ENCODE measurements around the gene SCARB2.

SCARB2 gene

GRCh38 chr4:76226418-76226817 lies 12.8 kb upstream of the SCARB2 start:
- no peak for DNase-seq

- no peak for DNase-seq
Measured at GRCh38 chr4:76224171-76224570, 10.5 kb upstream of the SCARB2 start.

DNA sequence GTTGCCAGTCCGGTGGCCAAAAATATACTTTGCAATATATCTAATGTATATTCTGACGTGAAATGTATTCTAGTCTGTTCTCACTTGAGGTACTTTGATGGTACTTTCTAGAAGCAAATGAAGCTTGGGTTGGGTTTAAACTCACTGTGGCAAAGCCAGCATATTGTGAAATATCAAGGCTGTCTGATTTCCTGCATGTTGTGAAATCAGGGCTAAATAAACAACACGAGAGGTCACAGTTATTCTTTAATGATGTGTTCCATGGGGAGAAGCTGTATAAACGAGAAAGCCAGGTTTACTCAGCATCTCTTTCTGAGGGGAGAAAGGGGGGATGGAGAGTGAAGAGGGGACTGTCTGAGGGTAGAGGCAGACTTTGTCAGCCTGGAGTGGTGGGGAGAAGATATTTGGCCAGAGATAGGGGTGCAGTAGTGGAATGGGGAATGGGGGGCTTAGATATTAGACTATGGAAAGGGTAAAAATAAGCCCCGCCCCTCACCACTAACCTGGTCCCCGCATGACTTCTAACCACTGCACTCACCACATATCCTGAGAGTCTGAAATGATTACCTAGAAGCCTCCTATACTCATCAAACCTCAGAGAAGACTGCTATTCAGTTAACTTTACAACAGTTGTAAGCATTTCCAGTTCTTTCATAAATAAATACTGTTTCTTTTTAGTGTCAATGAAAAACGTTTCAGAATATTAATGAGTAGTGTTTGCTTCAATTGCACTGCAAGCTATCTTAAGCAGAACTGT lies 5.9 kb upstream of the SCARB2 start:
- no peak for DNase-seq

- no peak for DNase-seq
Measured at GRCh38 chr4:76216975-76217814, 3.6 kb upstream of the SCARB2 start.

DNA sequence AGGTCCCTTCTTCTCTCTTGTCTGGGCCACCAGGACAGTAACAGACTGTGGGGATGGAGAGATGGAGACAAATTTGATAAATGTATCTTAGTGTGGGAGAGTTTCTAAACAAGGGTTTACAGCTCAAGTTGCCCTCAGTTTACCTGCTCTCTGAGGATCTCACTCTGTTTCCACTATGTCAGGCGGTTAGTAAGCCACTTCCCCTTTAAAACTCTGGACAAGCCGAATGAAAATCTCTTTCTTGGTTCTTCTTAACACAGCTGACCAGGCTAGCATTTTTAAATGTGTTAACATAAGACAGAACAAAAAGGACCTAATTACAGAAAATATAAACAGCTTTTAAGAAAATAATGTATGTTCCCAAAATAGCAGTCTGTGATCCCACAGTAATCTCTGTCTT lies 2.9 kb upstream of the SCARB2 start:
- no peak for DNase-seq

GRCh38 chr4:76215077-76215476 lies 1.5 kb upstream of the SCARB2 start:
- DNase-seq = no peak

GRCh38 chr4:76214177-76214675 lies 602 bp upstream of the SCARB2 start:
- no peak for DNase-seq

- DNase-seq = peak in 3 of 4 experiments; percentile 5 to 14 (median 9)
Measured at GRCh38 chr4:76212851-76213414, 691 bp downstream of the SCARB2 start.

DNA sequence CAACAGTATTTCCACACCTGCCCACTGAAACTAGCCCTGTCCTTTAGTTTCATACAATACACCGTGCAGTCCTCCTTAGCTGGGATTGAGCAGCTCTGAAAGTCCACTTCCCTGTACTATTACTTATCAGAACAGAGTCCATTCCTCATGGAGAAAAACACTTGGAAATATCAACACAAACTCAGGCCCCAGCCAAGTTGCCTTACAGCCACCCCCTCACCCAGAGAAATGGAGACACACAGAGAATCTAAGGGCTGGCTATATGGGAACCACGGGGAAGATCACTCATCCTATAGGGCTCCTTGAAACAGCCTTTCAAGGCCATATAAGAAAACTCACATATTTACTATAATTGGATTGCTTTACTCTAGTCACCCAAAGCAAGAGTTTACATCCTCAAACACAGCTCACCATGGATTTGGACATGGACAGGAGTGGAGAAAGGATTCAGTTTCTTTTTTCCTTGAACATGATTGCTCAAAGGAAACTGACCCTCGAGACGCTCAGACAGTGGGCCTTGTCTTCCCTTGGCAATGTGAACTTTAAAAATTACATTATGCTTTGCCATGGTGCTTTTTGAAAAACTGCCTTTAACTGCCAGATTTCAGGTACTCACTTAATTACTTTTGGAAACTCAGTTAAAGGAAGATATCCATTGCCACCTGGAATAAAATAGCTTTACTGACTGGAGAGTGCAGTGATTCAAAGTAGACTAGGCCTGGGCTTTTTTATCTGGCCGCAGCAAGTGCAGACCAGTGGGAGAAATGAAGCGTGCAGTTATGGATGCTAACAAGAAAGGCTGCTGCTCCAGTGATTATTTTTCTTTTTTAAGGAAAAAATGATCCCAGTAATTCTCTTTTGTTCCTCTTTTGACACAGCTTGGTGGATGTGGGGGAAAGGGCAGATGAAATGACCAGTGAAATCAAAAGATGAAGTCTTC lies 1.6 kb downstream of the SCARB2 start:
- no peak for DNase-seq

DNA sequence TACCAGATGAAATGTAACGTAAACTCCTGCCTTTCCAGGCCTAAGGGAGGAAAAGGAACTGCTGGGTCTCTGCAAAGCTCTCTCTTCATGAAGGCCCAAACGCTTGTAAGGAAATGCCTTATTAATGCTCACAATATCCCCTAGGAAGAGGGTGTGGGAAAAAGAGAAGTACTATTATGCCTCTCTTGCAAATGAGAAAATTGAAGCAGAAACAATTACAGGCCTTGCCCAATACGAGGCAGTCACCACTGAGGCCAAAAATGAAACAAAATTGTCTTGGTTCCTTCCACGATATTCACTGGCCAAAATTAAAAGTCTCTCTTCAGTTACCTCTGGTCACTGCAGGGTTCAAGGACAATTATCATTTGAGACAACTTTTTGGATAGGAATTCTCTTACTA lies 3.2 kb downstream of the SCARB2 start:
- no peak for DNase-seq

DNA sequence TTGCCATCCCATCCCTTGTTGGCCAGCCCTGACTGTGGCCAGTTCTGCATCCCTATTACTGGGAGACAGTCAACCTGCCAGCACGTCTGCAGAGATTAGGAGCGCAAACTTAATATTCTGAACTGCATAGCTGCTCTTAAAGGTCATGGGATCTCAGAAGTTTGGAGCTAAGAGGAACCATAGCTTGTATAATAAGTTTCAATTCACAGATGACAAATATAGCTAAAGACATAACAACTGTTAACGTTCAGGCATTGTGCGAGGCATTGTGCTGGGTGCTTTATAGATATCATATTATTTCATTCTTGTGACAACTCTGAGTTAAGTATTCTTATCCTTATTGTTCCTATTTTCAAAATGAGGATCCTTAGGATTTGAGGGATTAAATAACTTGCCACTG lies 3.7 kb downstream of the SCARB2 start:
- no peak for DNase-seq

GRCh38 chr4:76208005-76208765 lies 5.4 kb downstream of the SCARB2 start:
- no peak for DNase-seq

- no peak for DNase-seq
Measured at GRCh38 chr4:76207549-76207948, 6.1 kb downstream of the SCARB2 start.

DNA sequence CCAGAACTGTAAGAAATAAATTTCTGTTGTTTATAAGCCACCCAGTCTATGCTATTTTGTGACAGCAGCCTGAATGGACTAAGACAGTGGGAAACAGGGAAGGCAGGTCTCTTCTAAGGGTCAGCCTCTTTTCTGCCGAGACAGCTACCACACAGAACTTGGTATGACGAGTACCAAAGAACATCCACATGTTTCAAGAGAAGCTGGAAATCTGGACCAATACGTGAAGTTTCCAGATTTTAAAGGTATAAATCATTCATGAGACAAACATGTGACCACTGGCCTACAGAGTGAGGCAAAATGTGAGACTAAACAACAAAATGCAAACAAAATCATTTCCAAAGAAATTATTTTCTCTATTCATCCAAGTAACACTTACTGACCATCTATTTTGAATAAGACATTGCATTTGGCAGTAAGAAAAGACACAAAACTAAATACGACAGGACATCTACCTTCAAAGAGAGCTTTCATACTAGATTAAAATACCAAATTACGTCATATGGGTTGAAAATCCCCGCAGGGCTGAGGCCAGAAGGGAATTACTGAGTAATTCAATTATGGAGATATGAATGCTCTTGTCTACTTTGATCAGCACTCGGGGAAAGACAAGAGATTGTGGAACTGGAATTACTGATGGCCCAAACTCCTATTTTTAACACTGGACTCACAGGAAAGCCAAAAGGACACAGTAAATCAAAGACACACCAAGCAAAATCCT lies 7.2 kb downstream of the SCARB2 start:
- DNase-seq = no peak

DNA sequence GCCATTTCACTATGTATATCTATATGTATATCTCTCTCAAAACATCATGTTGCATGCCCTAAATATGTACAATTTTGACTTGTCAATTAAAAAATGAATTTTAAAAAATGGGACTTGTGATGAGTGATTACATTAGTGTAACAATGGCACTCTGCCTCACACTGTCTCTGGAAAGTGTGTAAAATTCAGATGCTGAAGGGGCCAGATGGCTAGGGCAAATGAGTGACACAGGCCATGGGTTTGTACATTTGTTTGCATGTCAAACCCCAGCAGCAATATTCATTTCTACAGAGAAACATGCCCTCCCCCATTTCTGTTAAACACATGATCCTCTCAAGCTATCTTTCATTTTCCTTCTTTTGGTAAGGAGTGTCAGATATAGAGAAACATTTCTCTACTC lies 8.1 kb downstream of the SCARB2 start:
- DNase-seq = no peak

DNA sequence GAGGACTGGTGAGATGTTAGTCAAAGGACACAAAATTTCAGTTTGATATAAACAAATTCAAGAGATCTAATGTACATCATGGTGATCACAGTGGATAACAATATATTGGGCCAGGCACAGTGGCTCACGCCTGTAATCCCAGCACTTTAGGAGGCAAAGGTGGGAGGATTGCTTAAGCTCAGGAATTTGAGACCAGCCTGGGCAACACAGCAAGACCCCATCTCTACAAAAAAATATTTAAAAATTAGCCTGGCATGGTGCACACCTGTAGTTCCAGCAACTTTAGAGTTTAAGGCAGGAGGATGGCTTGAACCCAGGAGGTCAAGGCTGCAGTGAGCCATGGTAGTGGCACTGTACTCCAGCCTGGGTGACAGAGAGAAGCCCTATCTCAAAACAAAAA lies 8.7 kb downstream of the SCARB2 start:
- DNase-seq = no peak

DNA sequence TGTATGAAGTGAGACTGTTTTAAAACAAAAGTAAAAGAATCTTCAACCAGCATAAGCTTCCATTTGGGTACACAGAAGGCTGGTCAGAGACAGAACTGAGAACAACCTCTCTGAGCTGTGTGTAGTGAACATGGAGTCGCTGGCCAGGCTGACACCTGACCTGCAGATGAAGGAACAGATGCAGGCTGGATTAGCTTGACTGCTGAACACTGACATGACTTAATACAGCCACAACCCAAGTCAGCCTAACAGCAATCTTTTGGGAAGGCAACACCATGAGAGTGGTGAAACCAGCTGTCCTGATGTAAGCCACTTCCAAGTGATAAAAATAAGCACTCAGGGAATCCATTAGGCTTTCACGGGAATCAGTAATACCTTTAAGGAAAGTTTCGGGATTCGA lies 10.1 kb downstream of the SCARB2 start:
- DNase-seq = no peak

GRCh38 chr4:76201276-76201675 lies 12.3 kb downstream of the SCARB2 start:
- no peak for DNase-seq

GRCh38 chr4:76200771-76201231 lies 12.8 kb downstream of the SCARB2 start:
- DNase-seq = no peak

- DNase-seq = no peak
Measured at GRCh38 chr4:76199664-76200211, 13.9 kb downstream of the SCARB2 start.
